H9 (cell line): ENCODE results near the gene COLEC12. TPM values are rescaled to one million over a fixed set of nuclear protein-coding genes. Genes with fewer than 3 reads are reported as not detected.

Experiments
- DNase-seq: peaks from one replicate; pipeline ENCODE4 v3.0.0-alpha.2; 2017
- H2AFZ ChIP-seq: one replicate; pipeline ENCODE4 v1.6.1; 2013; ENCODE audit warnings: mild to moderate bottlenecking, low read length, control low read depth, moderate library complexity
- H2AK5ac ChIP-seq: 2 replicates; pipeline ENCODE4 v1.6.1; 2013; ENCODE audit warnings: low read length, control low read depth, mixed read lengths; ENCODE audit not compliant: insufficient read length
- H2BK120ac ChIP-seq: one replicate; pipeline ENCODE4 v1.6.1; 2013; ENCODE audit warnings: low read depth, mild to moderate bottlenecking, low read length, control low read depth, inconsistent platforms; ENCODE audit not compliant: poor library complexity, severe bottlenecking
- H2BK12ac ChIP-seq: 2 replicates; pipeline ENCODE4 v1.6.1; 2013; ENCODE audit warnings: low read length, control low read depth, mixed read lengths, low read depth; ENCODE audit not compliant: insufficient read length
- H2BK15ac ChIP-seq: 2 replicates; pipeline ENCODE4 v1.6.1; 2013; ENCODE audit warnings: low read depth, low read length, control low read depth
- H2BK20ac ChIP-seq: one replicate; pipeline ENCODE4 v1.6.1; 2013; ENCODE audit warnings: low read depth, mild to moderate bottlenecking, low read length, control low read depth, inconsistent platforms; ENCODE audit not compliant: poor library complexity, severe bottlenecking
- H2BK5ac ChIP-seq: 2 replicates; pipeline ENCODE4 v1.6.1; 2013; ENCODE audit warnings: low read length, control low read depth, mixed read lengths; ENCODE audit not compliant: insufficient read length
- H3K14ac ChIP-seq: 2 replicates; pipeline ENCODE4 v1.6.1; 2013; ENCODE audit warnings: low read length, control low read depth; ENCODE audit not compliant: insufficient read depth
- H3K18ac ChIP-seq: 2 replicates; pipeline ENCODE4 v1.6.1; 2013; ENCODE audit warnings: low read depth, mild to moderate bottlenecking, mixed read lengths, low read length, control low read depth; ENCODE audit not compliant: insufficient read length
- H3K23ac ChIP-seq: 2 replicates; pipeline ENCODE4 v1.6.1; 2013; ENCODE audit warnings: low read length, control low read depth, mixed read lengths, low read depth; ENCODE audit not compliant: insufficient read length
- H3K23me2 ChIP-seq: 2 replicates; pipeline ENCODE4 v1.6.1; 2013; ENCODE audit warnings: low read depth, mild to moderate bottlenecking, mixed read lengths, low read length, control low read depth; ENCODE audit not compliant: insufficient read length, poor library complexity, severe bottlenecking
- H3K27ac ChIP-seq: 2 replicates; pipeline ENCODE4 v1.5.1; 2013; ENCODE audit warnings: low read length, control low read depth, mixed read lengths, low read depth; ENCODE audit not compliant: insufficient read length
- H3K27me3 ChIP-seq: 2 replicates; pipeline ENCODE4 v1.6.1; 2013; ENCODE audit warnings: low read length, control low read depth, inconsistent platforms; ENCODE audit not compliant: insufficient read depth
- H3K4ac ChIP-seq: 2 replicates; pipeline ENCODE4 v1.6.1; 2013; ENCODE audit warnings: low read depth, mild to moderate bottlenecking, control low read depth, inconsistent platforms, low read length, moderate library complexity
- H3K4me1 ChIP-seq: 2 replicates; pipeline ENCODE4 v1.6.1; 2013; ENCODE audit warnings: low read length, control low read depth, inconsistent platforms; ENCODE audit not compliant: insufficient read depth
- H3K4me2 ChIP-seq: 2 replicates; pipeline ENCODE4 v1.6.1; 2013; ENCODE audit warnings: low read length, control low read depth, mixed read lengths; ENCODE audit not compliant: insufficient read length, insufficient read depth
- H3K56ac ChIP-seq: 2 replicates; pipeline ENCODE4 v1.6.1; 2013; ENCODE audit warnings: low read depth, mild to moderate bottlenecking, mixed read lengths, low read length, control low read depth; ENCODE audit not compliant: insufficient read length
- H3K79me1 ChIP-seq: 2 replicates; pipeline ENCODE4 v1.6.1; 2013; ENCODE audit warnings: low read depth, mild to moderate bottlenecking, moderate library complexity, low read length, control low read depth, inconsistent platforms; ENCODE audit not compliant: insufficient read depth, poor library complexity, severe bottlenecking
- H3K79me2 ChIP-seq: 2 replicates; pipeline ENCODE4 v1.6.1; 2013; ENCODE audit warnings: low read length, control low read depth, inconsistent platforms; ENCODE audit not compliant: insufficient read depth
- H3K9ac ChIP-seq: 2 replicates; pipeline ENCODE4 v1.6.1; 2013; ENCODE audit warnings: low read length, control low read depth, mixed read lengths; ENCODE audit not compliant: insufficient read length; ENCODE audit errors: extremely low read depth
- H3K9me3 ChIP-seq: one replicate; pipeline ENCODE4 v1.6.1; 2013; ENCODE audit warnings: low read depth, low read length, inconsistent platforms; ENCODE audit not compliant: control insufficient read depth
- H3T11ph ChIP-seq: one replicate; pipeline ENCODE4 v1.6.1; 2013; ENCODE audit warnings: mild to moderate bottlenecking, low read length, control low read depth, inconsistent platforms
- H4K20me1 ChIP-seq: one replicate; pipeline ENCODE4 v1.6.1; 2013; ENCODE audit not compliant: control insufficient read depth, insufficient read length, insufficient read depth
- H4K5ac ChIP-seq: 2 replicates; pipeline ENCODE4 v1.6.1; 2013; ENCODE audit warnings: low read depth, mild to moderate bottlenecking, mixed read lengths, low read length, control low read depth; ENCODE audit not compliant: insufficient read length
- H4K8ac ChIP-seq: replicated peaks from 2 replicates; pipeline ENCODE4 v1.6.1; 2013; ENCODE audit warnings: low read length, control low read depth, mixed read lengths, low read depth; ENCODE audit not compliant: insufficient read length
- H4K91ac ChIP-seq: 2 replicates; pipeline ENCODE4 v1.6.1; 2013; ENCODE audit warnings: low read depth, mild to moderate bottlenecking, moderate library complexity, mixed read lengths, low read length, control low read depth; ENCODE audit not compliant: insufficient read length
- H3K27ac Mint-ChIP-seq, 3 experiments: 2 replicates in 2 of 3; 3 replicates in 1 of 3; pipeline ENCODE4 v1.8.0; 2020 to 2021; ENCODE audit warnings: mixed read lengths in 3 of 3, mild to moderate bottlenecking in 1 of 3, moderate library complexity in 1 of 3
- H3K27me3 Mint-ChIP-seq: 2 replicates; pipeline ENCODE4 v1.8.0; 2021; ENCODE audit warnings: low read depth, mild to moderate bottlenecking, moderate library complexity, mixed read lengths
- H3K36me3 Mint-ChIP-seq, 3 experiments: 2 replicates in 2 of 3; 3 replicates in 1 of 3; pipeline ENCODE4 v1.8.0; 2020 to 2021; ENCODE audit warnings: low read depth in 3 of 3, mixed read lengths in 3 of 3; ENCODE audit not compliant: insufficient read depth in 1 of 3
- H3K4me1 Mint-ChIP-seq, 2 experiments: 2 replicates each; pipeline ENCODE4 v1.8.0; 2020; ENCODE audit warnings: mixed read lengths in 2 of 2
- H3K4me3 Mint-ChIP-seq, 2 experiments: 2 replicates in 1 of 2; 3 replicates in 1 of 2; pipeline ENCODE4 v1.8.0; 2020 to 2021; ENCODE audit warnings: mild to moderate bottlenecking in 2 of 2, mixed read lengths in 2 of 2, moderate library complexity in 1 of 2
- H3K9me3 Mint-ChIP-seq, 2 experiments: 2 replicates in 1 of 2; 3 replicates in 1 of 2; pipeline ENCODE4 v1.8.0; 2020; ENCODE audit warnings: mild to moderate bottlenecking in 2 of 2, mixed read lengths in 2 of 2, moderate library complexity in 1 of 2
- WGBS: extraction: QIAGEN DNeasy Blood & Tissue Kit; methylation state at CpG from one replicate; pipeline ENCODE4 v1.1.7; 2013; ENCODE audit warnings: missing lambda C conversion rate, low lambda C conversion rate, mixed read lengths; ENCODE audit not compliant: insufficient read length; ENCODE audit errors: extremely low coverage; 5-methylcytosine and 5-hydroxymethylcytosine counted together
- total RNA-seq: library from RNA; stranded (reverse); gene quantifications from 2 replicates; pipeline ENCODE4 v1.2.1, GENCODE V29; 2021
- TF ChIP-seq, protein P1 (sequence below): fragments of 200-600 bp; sonication (generic); conservative IDR thresholded peaks from 3 replicates; pipeline ENCODE4 v1.8.0; 2021; ENCODE audit warnings: antibody characterized with exemption, mild to moderate bottlenecking

COLEC12 gene
- total RNA-seq, 1 experiment from 2014 or later, result 0.70 TPM

DNA sequence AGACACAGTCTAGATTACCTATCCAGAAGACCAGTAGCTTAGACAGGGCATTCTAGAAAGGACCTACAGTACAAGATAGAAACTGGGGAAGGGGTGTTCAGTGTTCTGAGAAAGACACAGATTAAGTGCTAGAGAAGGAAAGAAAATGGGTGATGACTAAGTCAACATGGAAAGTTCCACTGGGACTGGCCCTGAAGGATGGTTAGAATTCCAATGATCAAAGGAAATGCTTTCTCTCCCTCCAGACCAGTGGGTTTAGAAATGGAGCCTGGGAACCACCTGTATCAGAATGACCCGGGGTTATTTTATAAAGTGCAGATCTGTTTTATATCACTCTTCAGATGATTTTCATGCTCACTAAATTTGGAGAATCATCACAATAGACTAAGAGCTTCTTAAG, 5.8 kb upstream of the COLEC12 start:
- H2AK5ac ChIP-seq, result no peak overlapping the region
- peaks cover 7% of the 10 kb centered on the region in 2 experiments for H3K4me1 Mint-ChIP-seq
- no peak overlapping the region for H3K4me3 Mint-ChIP-seq
- no peak overlapping the region for H4K8ac ChIP-seq
- H4K20me1 ChIP-seq, result no peaks in the 10 kb centered on the region
- H3K27me3 Mint-ChIP-seq, result peaks cover 48% of the 10 kb centered on the region
- no peak overlapping the region for H2BK120ac ChIP-seq
- no peak overlapping the region for H4K91ac ChIP-seq
- H3K18ac ChIP-seq, result no peak overlapping the region
- H3K79me2 ChIP-seq, result no peaks in the 10 kb centered on the region
- H2BK12ac ChIP-seq, result no peak overlapping the region
- no peak overlapping the region for H4K5ac ChIP-seq
- H3K27ac ChIP-seq, result no peak overlapping the region
- H3K27me3 ChIP-seq, result peaks cover 6% of the 10 kb centered on the region; the same call in 1 of the 2 replicates
- no CpG with 5 or more reads among the region's 1 CpG for WGBS
- no peak overlapping the region for H2BK5ac ChIP-seq
- H3K4ac ChIP-seq, result no peak overlapping the region
- H3K9ac ChIP-seq, result no peak overlapping the region
- H2BK15ac ChIP-seq, result no peak overlapping the region
- H3K36me3 Mint-ChIP-seq, result no peaks in the 10 kb centered on the region; a peak in 1 of 7 replicates
- no peak overlapping the region for H3K27ac Mint-ChIP-seq
- no peak overlapping the region for H3K23ac ChIP-seq
- no peak overlapping the region for H3T11ph ChIP-seq
- no peaks in the 10 kb centered on the region; a peak in 1 of 5 replicates for H3K9me3 Mint-ChIP-seq
- H3K23me2 ChIP-seq, result peaks cover 2% of the 10 kb centered on the region
- TF ChIP-seq, protein P1, sequence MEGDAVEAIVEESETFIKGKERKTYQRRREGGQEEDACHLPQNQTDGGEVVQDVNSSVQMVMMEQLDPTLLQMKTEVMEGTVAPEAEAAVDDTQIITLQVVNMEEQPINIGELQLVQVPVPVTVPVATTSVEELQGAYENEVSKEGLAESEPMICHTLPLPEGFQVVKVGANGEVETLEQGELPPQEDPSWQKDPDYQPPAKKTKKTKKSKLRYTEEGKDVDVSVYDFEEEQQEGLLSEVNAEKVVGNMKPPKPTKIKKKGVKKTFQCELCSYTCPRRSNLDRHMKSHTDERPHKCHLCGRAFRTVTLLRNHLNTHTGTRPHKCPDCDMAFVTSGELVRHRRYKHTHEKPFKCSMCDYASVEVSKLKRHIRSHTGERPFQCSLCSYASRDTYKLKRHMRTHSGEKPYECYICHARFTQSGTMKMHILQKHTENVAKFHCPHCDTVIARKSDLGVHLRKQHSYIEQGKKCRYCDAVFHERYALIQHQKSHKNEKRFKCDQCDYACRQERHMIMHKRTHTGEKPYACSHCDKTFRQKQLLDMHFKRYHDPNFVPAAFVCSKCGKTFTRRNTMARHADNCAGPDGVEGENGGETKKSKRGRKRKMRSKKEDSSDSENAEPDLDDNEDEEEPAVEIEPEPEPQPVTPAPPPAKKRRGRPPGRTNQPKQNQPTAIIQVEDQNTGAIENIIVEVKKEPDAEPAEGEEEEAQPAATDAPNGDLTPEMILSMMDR, result no peak
- H3K14ac ChIP-seq, result no peak overlapping the region
- no peak overlapping the region for H3K56ac ChIP-seq
- H3K4me2 ChIP-seq, result no peak overlapping the region
- H3K9me3 ChIP-seq, result no peaks in the 10 kb centered on the region
- no peak overlapping the region for H2BK20ac ChIP-seq
- H2AFZ ChIP-seq, result no peak overlapping the region
- DNase-seq, result no peak
- H3K4me1 ChIP-seq, result no peaks in the 10 kb centered on the region
- no peaks in the 10 kb centered on the region for H3K79me1 ChIP-seq
